ENCODE measurements around the gene SLC22A7. TPM values are rescaled to one million over a fixed set of nuclear protein-coding genes. Genes with fewer than 3 reads are reported as not detected.

The SLC22A7 gene
- total and polyA plus RNA-seq, 2 of the 8 experiments (the other 6 are each of a cell fraction or from before 2014, with no cell fraction given): not detected

- no peak for TF ChIP-seq HDAC6 (IDR thresholded peaks at IDR 0.05; ENCODE audit: low read depth, low read length)
- TF ChIP-seq FOSL1 (IDR thresholded peaks at IDR 0.05; ENCODE audit: insufficient read depth, low read depth, low read length): no peak
- no peak for TF ChIP-seq TCF12 (IDR thresholded peaks at IDR 0.05; ENCODE audit: low read depth, low read length)
- no peak for TF ChIP-seq TEAD4 (IDR thresholded peaks at IDR 0.05; ENCODE audit: low read depth, low read length)
These were observed 26.1 kb upstream of the SLC22A7 start (continued) for GRCh38 chr6:43271944-43272343.
